Testis (tissue), 2 donors: ENCODE data around the gene TAS1R1.

Experiments used
- POLR2A ChIP-seq: fragments of 450-650 bp; IDR thresholded peaks from one replicate; pipeline ENCODE4 v1.6.1; 2017; ENCODE audit warnings: antibody characterized with exemption, mild to moderate bottlenecking, moderate library complexity
- TF ChIP-seq, protein P1 (sequence below), 3 experiments: fragments of 450-650 bp in 2 of 3; fragments of 200-600 bp in 1 of 3; sonication (generic) in 1 of 3; IDR thresholded peaks; one replicate each; pipeline ENCODE4 v1.5.1; 2016 to 2019; ENCODE audit warnings: antibody characterized with exemption in 3 of 3, mild to moderate bottlenecking in 2 of 3, moderate library complexity in 1 of 3

GRCh38 chr1:6590046-6590445 lies 34.9 kb downstream of the TAS1R1 start:
- TF ChIP-seq POLR2A, result no peak
- TF ChIP-seq, protein P1, sequence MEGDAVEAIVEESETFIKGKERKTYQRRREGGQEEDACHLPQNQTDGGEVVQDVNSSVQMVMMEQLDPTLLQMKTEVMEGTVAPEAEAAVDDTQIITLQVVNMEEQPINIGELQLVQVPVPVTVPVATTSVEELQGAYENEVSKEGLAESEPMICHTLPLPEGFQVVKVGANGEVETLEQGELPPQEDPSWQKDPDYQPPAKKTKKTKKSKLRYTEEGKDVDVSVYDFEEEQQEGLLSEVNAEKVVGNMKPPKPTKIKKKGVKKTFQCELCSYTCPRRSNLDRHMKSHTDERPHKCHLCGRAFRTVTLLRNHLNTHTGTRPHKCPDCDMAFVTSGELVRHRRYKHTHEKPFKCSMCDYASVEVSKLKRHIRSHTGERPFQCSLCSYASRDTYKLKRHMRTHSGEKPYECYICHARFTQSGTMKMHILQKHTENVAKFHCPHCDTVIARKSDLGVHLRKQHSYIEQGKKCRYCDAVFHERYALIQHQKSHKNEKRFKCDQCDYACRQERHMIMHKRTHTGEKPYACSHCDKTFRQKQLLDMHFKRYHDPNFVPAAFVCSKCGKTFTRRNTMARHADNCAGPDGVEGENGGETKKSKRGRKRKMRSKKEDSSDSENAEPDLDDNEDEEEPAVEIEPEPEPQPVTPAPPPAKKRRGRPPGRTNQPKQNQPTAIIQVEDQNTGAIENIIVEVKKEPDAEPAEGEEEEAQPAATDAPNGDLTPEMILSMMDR (IDR thresholded peaks at IDR 0.05), result no peak
